Epithelial cell of esophagus (primary cell): Measurements from ENCODE around the gene MPIG6B.

ENCODE experiments used
- DNase-seq: peaks from one replicate; pipeline ENCODE4 v3.0.0; 2010; ENCODE audit warnings: low read depth
- H3K4me3 ChIP-seq: 2 replicates; pipeline ENCODE4 v1.5.1; 2011; ENCODE audit warnings: mild to moderate bottlenecking, low read length, control low read depth
- CTCF ChIP-seq: IDR thresholded peaks from 2 replicates; pipeline ENCODE4 v1.5.1; 2011; ENCODE audit warnings: low read depth, mild to moderate bottlenecking, low read length, control low read depth, inconsistent platforms; ENCODE audit not compliant: insufficient read depth; ENCODE audit errors: missing control alignments

MPIG6B gene

GRCh38 chr6:31775633-31776484 lies 52.7 kb downstream of the MPIG6B start:
- TF ChIP-seq CTCF: no peak
- no peak for DNase-seq
- H3K4me3 ChIP-seq: no peak overlapping the region
